Measurements from ENCODE around the gene ZBTB47. TPM values are rescaled to one million over a fixed set of nuclear protein-coding genes. Genes with fewer than 3 reads are reported as not detected.

Gene ZBTB47
- total and polyA plus RNA-seq, 2 donors (not counting 3 experiments of a cell fraction or from before 2014, with no cell fraction given): 10.6 to 14.5 TPM

- dilution Hi-C loops (cut with MboI; ENCODE audit: extremely low pct_ligation_motif_present, low sequenced_read_pairs) (no loop called here), intact Hi-C loops (cut with micrococcal nuclease) (no loop called here)
- POLR2A ChIA-PET: no interaction called here
- Histone ChIP-seq H3K79me2 (ENCODE audit: control insufficient read depth, insufficient read depth, low read length) (no peaks in the 10 kb centered on the region), H4K20me1 (replicated peaks; ENCODE audit: control insufficient read depth, extremely low read depth, insufficient read depth, low read length) (no peaks in the 10 kb centered on the region), H2AFZ (ENCODE audit: low read depth, low read length) (no peak overlapping the region), H3K4me1 (ENCODE audit: control insufficient read depth, extremely low read depth, insufficient read depth, low read length) (no peaks in the 10 kb centered on the region), H3K9me1 (replicated peaks; ENCODE audit: control insufficient read depth, extremely low read depth, insufficient read depth, low read length) (no peaks in the 10 kb centered on the region), H3K36me3 (ENCODE audit: control insufficient read depth in 2 of 2, extremely low read depth in 1 of 2, insufficient read depth in 2 of 2, low read length in 2 of 2) (no peaks in the 10 kb centered on the region), H3K4me2 (ENCODE audit: insufficient read depth, low read length) (no peak overlapping the region), H3K27ac (ENCODE audit: insufficient read depth, low read depth, low read length) (no peak overlapping the region), H3K9ac (replicated peaks; ENCODE audit: extremely low read depth, insufficient read depth, low read length) (no peak overlapping the region), H3K9me3 (replicated peaks; ENCODE audit: control insufficient read depth, insufficient read depth, low read length) (no peaks in the 10 kb centered on the region), H3K4me3 (replicated peaks in 1 of 3; ENCODE audit: insufficient read depth in 1 of 3, low read depth in 1 of 3, low read length in 3 of 3) (no peak overlapping the region), H3K27me3 (ENCODE audit: control insufficient read depth in 2 of 2, insufficient read depth in 2 of 2, low read length in 2 of 2) (peaks cover 12 to 16% of the 10 kb centered on the region in 2 experiments)
- FAIRE-seq (no peak), DNase-seq (ENCODE audit: low read depth, low spot score) (no peak)
- CTCF ChIA-PET: no interaction called here
- TF ChIP-seq JUN (IDR thresholded peaks at IDR 0.05; ENCODE audit: borderline replicate concordance, insufficient read depth, insufficient read length, low read depth) (no peak), EZH2 (IDR thresholded peaks at IDR 0.05; ENCODE audit: borderline replicate concordance, low read depth, low read length, severe bottlenecking) (no peak), CTCF (IDR thresholded peaks at IDR 0.05; ENCODE audit: extremely low read depth in 1 of 2, insufficient read depth in 1 of 2, low read depth in 1 of 2, low read length in 2 of 2) (no peak), POLR2A (IDR thresholded peaks at IDR 0.05; ENCODE audit: low read depth, low read length) (no peak), POLR2AphosphoS5 (IDR thresholded peaks at IDR 0.05; ENCODE audit: insufficient read depth, low read depth, low read length) (no peak)
- no TSS peak for BruUV-seq (replicated peaks)
Measured at GRCh38 chr3:42689421-42690014, 36.0 kb downstream of the ZBTB47 start.

GRCh38 chr3:42690191-42690590 lies 36.7 kb downstream of the ZBTB47 start:
- ChIA-PET POLR2A (no interaction called here), CTCF (no interaction called here)
- no peaks in the 10 kb centered on the region for H3K4me1 ChIP-seq (ENCODE audit: control insufficient read depth, extremely low read depth, insufficient read depth, low read length)
- H3K9me3 ChIP-seq (replicated peaks; ENCODE audit: control insufficient read depth, insufficient read depth, low read length): no peaks in the 10 kb centered on the region
- no peak for FAIRE-seq
- H3K79me2 ChIP-seq (ENCODE audit: control insufficient read depth, insufficient read depth, low read length): no peaks in the 10 kb centered on the region
- H3K9ac ChIP-seq (replicated peaks; ENCODE audit: extremely low read depth, insufficient read depth, low read length): no peak overlapping the region
- H3K4me2 ChIP-seq (ENCODE audit: insufficient read depth, low read length): no peak overlapping the region
- H3K9me1 ChIP-seq (replicated peaks; ENCODE audit: control insufficient read depth, extremely low read depth, insufficient read depth, low read length): no peaks in the 10 kb centered on the region
- dilution Hi-C loops (cut with MboI; ENCODE audit: extremely low pct_ligation_motif_present, low sequenced_read_pairs): no loop called here
- H3K27ac ChIP-seq (ENCODE audit: insufficient read depth, low read depth, low read length): no peak overlapping the region
- no peak overlapping the region for H3K4me3 ChIP-seq (replicated peaks in 1 of 3; ENCODE audit: insufficient read depth in 1 of 3, low read depth in 1 of 3, low read length in 3 of 3)
- no TSS peak for BruUV-seq (replicated peaks)
- peaks cover 11 to 12% of the 10 kb centered on the region in 2 experiments for H3K27me3 ChIP-seq (ENCODE audit: control insufficient read depth in 2 of 2, insufficient read depth in 2 of 2, low read length in 2 of 2)
- intact Hi-C loops (cut with micrococcal nuclease): no loop called here
- H2AFZ ChIP-seq (ENCODE audit: low read depth, low read length): no peak overlapping the region
- DNase-seq (ENCODE audit: low read depth, low spot score): no peak
- no peaks in the 10 kb centered on the region for H3K36me3 ChIP-seq (ENCODE audit: control insufficient read depth in 2 of 2, extremely low read depth in 1 of 2, insufficient read depth in 2 of 2, low read length in 2 of 2)
- TF ChIP-seq POLR2AphosphoS5 (IDR thresholded peaks at IDR 0.05; ENCODE audit: insufficient read depth, low read depth, low read length): no peak
- no peak for TF ChIP-seq POLR2A (IDR thresholded peaks at IDR 0.05; ENCODE audit: low read depth, low read length)
- no peak for TF ChIP-seq JUN (IDR thresholded peaks at IDR 0.05; ENCODE audit: borderline replicate concordance, insufficient read depth, insufficient read length, low read depth)
- no peak for TF ChIP-seq MYC (IDR thresholded peaks at IDR 0.05; ENCODE audit: low read depth, low read length)
- no peak for TF ChIP-seq FOS (IDR thresholded peaks at IDR 0.05; ENCODE audit: borderline replicate concordance, insufficient read depth, low read length)
- TF ChIP-seq GATA2 (IDR thresholded peaks at IDR 0.05; ENCODE audit: insufficient read depth, insufficient read length, low read depth, low read length): no peak
- no peak for TF ChIP-seq CTCF (IDR thresholded peaks at IDR 0.05; ENCODE audit: extremely low read depth in 1 of 2, insufficient read depth in 1 of 2, low read depth in 1 of 2, low read length in 2 of 2)
- no peak for TF ChIP-seq EZH2 (IDR thresholded peaks at IDR 0.05; ENCODE audit: borderline replicate concordance, low read depth, low read length, severe bottlenecking)
- TF ChIP-seq MAX (IDR thresholded peaks at IDR 0.05; ENCODE audit: insufficient read depth, insufficient read length): no peak
- no peaks in the 10 kb centered on the region for H4K20me1 ChIP-seq (replicated peaks; ENCODE audit: control insufficient read depth, extremely low read depth, insufficient read depth, low read length)
